ENCODE measurements around the gene SYAP1. TPM values are rescaled to one million over a fixed set of nuclear protein-coding genes. Genes with fewer than 3 reads are reported as not detected.
"Not testable (repeated sequence)": the region's sequence is repeated elsewhere in the genome, so short reads cannot be mapped to it uniquely, and the experiment has no call there.

SYAP1 gene, protein sequence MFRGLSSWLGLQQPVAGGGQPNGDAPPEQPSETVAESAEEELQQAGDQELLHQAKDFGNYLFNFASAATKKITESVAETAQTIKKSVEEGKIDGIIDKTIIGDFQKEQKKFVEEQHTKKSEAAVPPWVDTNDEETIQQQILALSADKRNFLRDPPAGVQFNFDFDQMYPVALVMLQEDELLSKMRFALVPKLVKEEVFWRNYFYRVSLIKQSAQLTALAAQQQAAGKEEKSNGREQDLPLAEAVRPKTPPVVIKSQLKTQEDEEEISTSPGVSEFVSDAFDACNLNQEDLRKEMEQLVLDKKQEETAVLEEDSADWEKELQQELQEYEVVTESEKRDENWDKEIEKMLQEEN
- 18.1 and 18.3 TPM in 2 replicates for polyA plus RNA-seq (2014; cell fraction: cytosol; rRNA removed)
- polyA plus RNA-seq (2014; cell fraction: nucleus; rRNA removed), result 6.2 and 8.0 TPM in 2 replicates

- DNase-seq (ENCODE audit: low spot score), result peak; percentile 95
Measured at GRCh38 chrX:16719334-16720084, at the start of gene SYAP1. Gene SYAP1 (plus strand): TSS chrX:16719612. CDS start chrX:16719725, 113 bp downstream.

- DNase-seq (ENCODE audit: low spot score), result peak; percentile 12
Measured at GRCh38 chrX:16671005-16671404, 48.4 kb upstream of the SYAP1 start.

GRCh38 chrX:16678689-16679088 is 40.7 kb upstream of the SYAP1 start:
- DNase-seq (ENCODE audit: low spot score), result no peak

DNA sequence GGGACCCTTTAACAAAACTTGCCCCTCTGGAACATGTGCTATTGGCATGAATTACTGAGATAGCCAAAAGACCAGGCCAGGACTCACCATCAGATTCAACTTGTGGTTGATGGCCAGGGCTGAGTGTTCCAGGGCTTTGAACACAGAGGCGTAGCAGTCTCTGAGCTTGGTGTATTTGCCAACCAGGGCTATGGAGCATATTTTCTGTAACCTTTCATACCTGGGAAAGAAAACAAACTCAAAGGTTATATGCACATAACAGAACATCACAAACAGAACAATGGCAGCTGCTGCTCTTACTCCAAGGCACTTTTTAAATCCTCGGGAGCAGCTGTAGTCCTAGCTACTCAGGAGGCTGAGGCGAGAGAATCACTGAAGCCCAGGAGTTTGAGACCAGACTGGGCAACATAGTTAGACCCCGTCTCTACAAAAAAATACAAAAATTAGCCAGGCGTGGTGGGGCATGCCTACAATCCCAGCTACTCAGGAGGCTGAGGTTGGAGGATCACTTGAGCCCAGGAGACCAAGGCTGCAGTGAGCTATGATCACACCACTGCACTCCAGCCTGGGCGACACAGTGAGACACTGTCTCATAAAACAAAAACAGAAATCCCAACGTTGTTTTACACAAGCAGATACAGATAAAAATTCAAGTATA is 36.3 kb upstream of the SYAP1 start:
- no peak for DNase-seq (ENCODE audit: low spot score)

DNA sequence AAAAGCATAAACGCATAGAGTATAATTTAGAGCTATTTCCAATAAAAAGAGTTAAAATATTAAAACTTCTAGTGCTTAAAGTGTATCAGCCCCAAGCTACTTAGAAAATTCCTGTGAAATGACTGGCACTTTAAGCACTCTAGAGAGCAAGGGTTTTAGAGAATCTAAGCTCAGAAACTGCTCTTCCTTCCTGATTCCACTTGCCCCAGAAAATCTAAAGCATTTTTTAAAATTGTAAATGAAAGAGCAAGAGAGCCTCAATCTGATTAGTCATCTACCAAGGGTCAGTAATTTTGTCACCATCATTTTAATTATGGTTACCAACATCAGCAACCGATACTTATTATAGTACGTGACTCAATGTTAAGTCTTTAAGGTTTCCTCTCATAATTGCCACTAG is 31.9 kb upstream of the SYAP1 start:
- DNase-seq (ENCODE audit: low spot score), result no peak

DNA sequence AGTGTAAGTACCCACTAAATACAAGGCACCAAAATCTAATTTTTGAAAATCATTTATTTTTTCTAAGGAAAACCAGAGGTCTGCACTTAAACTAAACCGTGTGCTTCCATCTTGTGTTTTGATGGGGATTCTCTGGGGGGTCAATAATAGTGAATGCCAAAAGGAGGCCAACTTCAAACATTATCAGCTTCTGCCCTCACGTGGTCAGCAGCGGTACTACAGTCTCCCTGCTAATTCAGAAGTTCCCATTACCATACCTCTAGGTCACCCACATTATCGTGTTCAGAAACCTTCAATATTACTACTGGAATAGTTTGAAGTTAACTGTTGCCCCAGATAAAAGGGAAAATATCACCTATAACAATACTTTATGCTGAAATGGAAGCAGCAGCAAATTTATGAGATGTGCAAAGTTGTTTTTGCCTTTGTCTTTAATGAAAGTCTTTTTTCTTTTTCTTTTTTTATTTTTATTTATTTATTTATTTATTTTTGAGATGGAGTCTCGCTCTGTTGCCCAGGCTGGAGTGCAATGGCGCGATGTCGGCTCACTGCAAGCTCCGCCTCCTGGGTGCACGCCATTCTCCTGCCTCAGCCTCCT is 24.2 kb upstream of the SYAP1 start:
- peak; percentile 33 for DNase-seq (ENCODE audit: low spot score)

DNA sequence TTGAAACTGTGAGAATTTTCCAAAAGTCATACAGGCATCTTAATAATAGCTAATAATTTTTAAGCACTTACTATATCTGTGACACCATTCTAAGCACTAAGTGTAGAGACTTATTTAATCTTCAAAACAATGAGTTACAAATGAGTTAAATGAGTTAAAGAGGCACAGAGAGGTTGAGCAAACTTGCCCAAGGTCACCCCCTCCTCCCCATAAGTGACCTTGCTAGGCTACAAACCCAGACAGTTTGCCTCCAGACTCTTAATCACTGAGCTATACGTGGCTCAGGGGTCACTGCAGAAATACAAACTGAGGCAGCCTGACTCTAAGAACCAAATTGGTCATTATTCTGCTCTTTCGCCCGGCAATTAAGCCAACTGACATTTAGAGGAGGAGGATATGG is 22.5 kb upstream of the SYAP1 start:
- no peak for DNase-seq (ENCODE audit: low spot score)

DNA sequence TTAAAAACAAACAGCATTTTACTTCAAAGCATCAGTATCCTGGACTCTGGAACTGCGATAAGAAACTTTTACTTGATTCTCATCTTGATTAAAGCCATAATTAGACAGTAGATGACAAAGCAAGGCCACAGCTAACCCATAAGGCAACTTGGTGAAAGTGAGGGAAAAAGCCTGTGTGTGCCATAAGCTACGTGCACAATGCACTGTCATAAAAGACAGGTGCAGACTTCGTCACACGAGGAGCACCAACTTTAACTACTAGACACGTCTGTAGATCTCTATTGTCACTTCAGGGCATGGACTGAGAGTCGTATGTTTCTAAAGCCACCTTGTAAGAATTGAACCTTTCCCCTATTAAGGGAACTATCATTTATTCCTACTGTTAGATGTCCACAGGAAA is 20.0 kb upstream of the SYAP1 start:
- DNase-seq (ENCODE audit: low spot score), result no peak

- no peak for DNase-seq (ENCODE audit: low spot score)
Measured at GRCh38 chrX:16700734-16701133, 18.7 kb upstream of the SYAP1 start.

DNA sequence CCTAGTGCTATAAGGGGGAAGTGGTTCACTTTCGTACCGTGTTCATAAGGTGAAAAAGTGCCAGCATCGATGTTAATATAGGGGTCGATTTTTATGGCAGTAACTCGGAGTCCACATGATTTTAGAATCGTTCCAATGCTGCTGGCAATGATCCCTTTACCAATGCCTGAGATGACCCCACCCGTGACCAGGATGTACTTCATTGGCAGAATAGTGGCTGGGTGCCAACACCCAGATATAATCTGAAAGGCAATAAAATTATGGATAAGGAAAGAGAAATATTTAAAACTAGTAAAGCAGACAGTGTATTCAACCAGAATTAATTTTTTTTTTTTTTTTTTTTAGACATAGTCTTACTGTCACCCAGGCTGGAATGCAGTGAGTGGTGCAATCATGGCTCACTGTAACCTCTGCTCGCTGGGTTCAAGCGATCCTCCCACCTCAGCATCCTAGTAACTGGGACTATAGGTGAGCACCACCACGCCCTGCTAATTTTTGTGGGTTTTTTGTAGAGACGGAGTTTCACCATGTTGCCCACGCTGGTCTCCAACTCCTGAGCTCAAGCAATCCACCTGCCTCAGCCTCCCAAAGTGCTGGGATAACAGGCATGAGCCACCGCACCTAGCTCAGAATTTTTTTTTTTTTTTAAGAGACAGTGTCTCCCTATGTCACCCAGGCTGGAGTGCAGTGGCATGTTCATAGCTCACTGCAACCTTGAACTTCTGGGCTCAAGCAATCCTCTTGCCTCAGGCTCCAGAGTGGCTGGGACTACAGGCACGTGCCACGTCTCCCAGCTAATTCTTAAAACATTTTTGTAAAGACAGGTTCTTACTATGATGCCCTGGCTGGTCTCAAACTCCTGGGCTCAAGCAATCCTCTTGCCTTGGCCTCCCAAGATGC is 16.5 kb upstream of the SYAP1 start:
- DNase-seq (ENCODE audit: low spot score), result no peak

- DNase-seq (ENCODE audit: low spot score), result no peak
Measured at GRCh38 chrX:16705370-16705769, 14.0 kb upstream of the SYAP1 start.

GRCh38 chrX:16708016-16708415 is 11.4 kb upstream of the SYAP1 start:
- DNase-seq (ENCODE audit: low spot score), result no peak

- no peak for DNase-seq (ENCODE audit: low spot score)
Measured at GRCh38 chrX:16711219-16711811, 8.1 kb upstream of the SYAP1 start.

- peak; percentile 18 for DNase-seq (ENCODE audit: low spot score)
Measured at GRCh38 chrX:16711893-16712547, 7.4 kb upstream of the SYAP1 start.

GRCh38 chrX:16712548-16713155 is 6.8 kb upstream of the SYAP1 start, which contains the start of gene CTPS2:
Gene CTPS2 (minus strand): TSS chrX:16712669. CDS start chrX:16702902, 9,767 bp downstream.
- DNase-seq (ENCODE audit: low spot score), result peak; percentile 68

GRCh38 chrX:16714504-16714903 is 4.9 kb upstream of the SYAP1 start:
- no peak for DNase-seq (ENCODE audit: low spot score)

DNA sequence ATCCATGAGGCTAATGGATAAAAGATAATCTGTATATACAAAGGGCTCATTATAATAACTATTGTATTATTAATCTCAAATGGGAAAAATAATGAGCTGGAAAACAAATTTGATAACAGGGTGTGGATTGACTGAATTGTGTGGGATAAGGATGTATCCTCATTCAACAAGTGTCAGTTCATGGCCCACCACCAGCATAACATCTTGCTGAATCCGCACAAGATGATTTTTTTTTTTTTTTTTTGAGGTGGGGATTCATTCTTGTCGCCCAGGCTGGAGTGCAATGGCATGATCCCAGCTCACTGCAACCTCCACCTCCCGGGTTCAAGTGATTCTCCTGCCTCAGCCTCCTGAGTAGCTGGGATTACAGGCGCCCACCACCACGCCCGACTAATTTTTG is 3.8 kb upstream of the SYAP1 start:
- not testable (repeated sequence) for DNase-seq (ENCODE audit: low spot score)

- DNase-seq (ENCODE audit: low spot score), result not testable (repeated sequence)
Measured at GRCh38 chrX:16716451-16716850, 3.0 kb upstream of the SYAP1 start.

DNA sequence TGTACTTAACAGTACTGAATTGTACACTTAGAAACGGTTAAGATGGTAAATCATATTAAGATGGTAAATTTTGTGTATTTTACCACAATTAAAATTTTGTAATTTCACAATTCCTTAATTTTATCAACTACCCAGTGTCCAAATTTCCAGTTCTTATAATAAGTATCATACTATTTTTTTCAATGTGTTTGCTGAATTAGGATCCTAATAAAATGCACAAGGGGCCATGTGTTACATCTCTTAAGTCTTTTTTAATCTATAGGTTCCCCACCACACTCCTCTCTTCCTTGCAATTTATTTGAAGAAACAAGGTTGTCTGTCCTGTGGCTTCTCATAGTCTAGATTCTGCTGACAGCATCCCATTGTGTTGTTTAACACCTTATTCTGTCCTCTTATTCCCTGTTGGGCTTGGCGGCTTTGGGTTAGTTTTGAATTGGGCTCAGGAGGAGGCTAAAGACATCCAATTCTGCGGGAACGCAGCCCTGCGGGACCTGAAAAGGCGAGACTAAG is 533 bp upstream of the SYAP1 start:
- no peak for DNase-seq (ENCODE audit: low spot score)
